GM19351 (cell line): Measurements from ENCODE around the gene DTNA.
A peak's percentile ranks its signal among the peaks of the same experiment; 100 is the strongest.

Experiments
- ATAC-seq: cut with Tn5 transposase; IDR thresholded peaks from one replicate; pipeline ENCODE4 v1.9.1; 2021; ENCODE audit warnings: mild to moderate bottlenecking, moderate library complexity; ENCODE audit not compliant: unreplicated experiment

The DTNA gene

DNA sequence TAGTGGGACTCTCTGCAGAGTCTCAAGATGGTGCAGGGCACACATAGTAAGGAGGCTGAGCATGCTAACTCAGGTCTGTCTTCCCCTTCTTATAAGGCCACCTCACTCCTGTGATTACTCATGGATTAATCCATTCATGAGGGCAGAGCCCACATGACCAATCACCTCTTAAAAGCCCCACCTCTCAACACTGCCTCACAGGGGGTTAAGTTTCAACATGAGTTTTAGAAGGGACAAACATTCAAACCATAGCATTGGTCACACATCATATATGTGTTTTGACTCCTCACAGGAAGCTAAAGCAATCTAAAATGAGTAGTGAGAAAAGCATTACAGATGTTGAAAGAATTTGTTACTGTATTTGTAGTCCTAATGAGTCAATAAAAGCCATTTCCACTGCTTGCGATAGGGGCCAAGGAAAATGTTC lies 57.5 kb downstream of the DTNA start:
- no peak for ATAC-seq

DNA sequence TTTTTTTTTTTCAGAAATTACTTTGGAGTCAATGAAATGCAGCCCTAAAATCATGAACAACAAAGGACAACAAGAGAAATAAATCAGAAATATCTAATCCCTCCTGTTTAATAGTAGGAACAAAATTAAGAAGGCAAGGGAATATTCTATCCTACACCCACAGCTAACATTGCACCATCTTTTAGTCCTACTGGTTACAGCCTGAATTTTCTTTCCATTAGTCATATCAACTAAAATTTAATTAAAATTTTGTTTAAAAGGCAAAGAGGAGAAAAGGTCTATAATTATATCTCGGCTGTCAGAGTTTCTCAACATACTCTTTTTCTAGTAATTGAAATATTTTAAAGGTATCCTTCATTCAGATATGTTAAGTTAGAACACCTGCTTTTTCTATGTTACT lies 61.9 kb downstream of the DTNA start:
- ATAC-seq, result no peak

DNA sequence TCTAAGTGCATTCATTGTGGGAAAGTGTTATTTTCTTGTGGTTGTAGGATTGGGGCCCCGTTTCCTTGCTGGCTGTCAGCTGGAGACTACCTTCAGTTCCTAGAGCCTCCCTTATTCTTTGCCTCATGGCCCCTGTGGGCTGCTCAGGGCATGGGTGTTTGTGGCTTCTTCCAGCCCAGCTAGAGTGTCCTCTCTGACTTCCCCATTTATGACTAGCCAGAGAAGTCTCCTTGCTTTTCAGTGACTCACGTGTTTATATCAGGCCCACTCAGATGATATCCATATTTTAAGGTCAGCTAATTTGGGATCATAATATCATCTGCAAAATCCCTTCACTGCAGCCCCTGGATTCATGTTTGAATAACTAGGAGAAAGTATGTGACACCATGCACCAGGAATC lies 62.8 kb downstream of the DTNA start:
- ATAC-seq, result no peak

DNA sequence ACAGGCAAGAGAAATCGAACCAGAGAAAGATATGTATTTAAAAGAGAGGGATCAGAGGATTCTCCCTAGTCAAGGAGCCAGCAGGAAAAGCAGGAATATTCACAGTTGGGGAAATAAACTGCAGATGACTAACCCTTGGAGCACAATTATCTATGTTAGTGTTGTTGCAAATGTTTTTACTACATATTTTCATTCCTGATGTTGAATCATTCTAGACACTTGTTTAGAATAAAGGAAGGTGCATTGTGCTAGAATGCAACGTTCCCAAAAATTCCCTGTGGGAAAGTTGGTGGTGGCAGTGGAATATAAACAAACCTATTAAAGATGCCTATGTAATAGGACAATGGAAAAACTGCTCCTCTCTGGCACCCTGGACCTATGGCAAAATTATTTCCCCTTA lies 63.3 kb downstream of the DTNA start:
- ATAC-seq, result no peak

DNA sequence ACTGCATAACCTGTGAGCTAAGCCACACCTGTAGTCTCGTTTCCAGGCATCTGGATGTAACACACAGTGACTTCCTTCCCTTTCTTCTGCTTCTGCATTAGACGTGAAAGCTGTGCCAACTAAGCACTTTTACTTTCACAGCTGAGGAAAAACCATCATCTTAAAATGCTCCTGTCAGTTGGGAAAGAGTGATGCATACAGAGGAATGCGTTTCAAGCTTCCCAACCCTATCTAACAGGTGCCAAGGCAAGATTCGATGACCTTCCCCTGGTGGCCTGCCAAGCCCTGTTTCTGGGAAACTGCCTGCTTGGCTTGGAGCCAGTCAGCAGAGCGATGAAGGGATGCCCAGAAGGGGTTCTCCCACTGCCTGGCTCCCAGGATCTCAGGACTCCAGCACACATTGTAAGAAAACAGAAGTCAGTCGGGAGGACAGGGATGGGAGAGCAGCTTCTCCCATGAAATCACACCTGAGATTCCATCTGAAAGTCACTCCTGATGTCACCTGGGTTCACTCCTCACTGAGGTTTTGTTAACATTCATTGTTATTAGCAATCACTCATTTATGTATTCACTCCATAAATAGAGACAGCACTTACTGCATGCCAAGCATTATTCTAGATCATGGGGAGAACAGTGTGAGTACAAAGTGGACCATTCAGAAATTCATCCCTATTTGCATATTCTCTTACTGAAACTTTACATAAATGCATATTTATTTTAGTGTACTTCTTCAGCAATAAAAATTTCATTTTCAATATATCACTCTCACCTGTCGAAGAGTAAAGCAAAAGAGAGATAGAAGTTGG lies 64.1 kb downstream of the DTNA start:
- no peak for ATAC-seq

DNA sequence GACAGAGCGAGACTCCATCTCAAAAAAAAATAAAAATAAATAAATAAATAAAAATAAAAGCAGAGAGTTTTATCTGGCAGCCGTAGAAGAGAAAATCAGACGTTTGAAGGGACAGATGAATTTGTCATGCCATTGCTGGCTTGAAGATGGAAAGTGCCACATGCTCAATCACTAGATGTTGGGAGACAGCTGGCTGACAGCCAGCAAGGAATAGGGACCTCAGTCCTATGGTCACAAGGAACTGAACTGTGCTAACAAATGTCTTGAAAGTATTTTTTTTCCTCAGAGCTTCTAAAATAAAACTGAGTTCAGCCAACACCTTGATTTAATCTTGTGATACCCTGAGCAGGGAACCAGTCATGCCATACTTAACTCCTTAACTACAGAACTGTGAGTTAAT lies 65.4 kb downstream of the DTNA start:
- no peak for ATAC-seq

DNA sequence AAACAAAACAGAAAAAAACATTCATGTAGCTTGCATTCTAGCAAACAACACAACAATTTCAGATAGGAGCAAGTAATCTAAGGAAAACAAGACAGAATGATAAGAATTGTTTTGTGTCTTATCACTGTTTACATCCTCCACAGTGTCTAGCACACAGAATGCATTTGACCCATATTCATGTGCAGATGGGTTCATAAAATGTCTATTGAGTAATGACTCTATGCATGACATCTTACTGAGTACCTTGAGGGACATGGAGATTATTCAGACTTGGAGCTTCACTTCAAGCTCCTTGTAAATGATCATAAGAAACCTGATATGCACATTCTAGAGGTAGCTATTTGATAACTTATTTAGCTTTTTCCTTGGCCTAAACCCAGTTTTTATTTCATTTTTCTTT lies 69.0 kb downstream of the DTNA start:
- ATAC-seq, result no peak

DNA sequence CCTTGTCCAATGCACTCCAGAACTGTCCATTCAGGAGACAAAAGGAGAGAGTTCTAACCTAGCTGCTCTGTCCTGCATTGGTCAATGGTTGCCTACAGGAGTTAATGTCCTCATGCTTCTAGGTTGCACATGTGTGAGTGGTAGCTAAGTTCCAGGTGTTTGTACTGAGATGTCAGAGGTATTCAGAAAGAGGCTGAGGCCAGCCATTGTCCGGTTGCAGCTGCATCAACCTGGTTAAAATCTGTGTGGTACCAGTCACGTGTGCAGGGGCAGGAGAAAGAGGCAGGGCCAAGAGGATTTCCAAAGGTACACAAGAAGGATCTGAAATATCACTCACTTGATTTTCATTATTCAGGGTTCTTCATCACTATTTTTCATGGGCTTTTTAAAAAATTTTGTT lies 70.8 kb downstream of the DTNA start:
- no peak for ATAC-seq

DNA sequence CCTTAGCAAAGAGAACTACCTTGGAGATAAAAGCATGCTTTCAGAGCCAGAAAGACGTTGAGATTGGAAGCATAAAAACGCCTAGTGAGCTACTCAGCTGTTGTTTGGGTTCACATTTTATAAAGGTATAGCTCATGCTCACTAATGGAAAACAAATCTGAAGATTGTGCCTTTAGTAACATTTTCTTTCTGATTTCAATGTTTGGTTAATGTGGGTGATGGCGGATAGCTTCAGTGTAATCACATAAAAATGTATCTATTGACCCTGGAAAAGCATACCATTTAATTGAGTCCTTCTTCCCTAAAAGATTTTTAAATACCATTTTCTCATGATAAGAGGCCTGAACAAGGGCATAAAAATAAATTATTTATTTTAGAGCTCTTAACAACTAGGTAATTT lies 73.4 kb downstream of the DTNA start:
- ATAC-seq, result no peak

DNA sequence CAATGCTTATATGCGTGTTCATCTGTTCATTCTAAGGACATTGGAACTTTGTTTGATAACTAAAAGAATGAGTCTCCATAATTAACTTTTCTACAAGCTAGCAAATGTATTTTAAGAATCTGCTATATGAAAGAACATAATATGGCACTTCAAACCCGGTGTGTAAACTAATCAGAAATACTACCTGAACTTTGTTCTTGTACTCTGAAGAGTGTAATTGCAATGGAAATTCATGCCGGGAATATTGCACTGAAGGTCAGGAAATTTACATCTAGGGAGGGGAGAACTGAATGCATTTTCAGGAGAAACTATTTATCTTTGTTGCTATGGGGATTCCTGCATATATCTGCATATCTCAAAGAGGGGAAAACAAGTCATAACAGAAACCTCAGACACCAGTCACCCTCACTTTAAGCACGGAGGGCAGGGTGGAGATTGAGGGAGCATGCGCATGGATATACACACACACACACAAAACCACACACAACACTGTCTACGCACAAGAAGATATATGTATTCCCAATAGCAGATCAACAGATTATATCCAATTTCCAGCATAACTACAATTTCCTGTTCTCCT lies 76.2 kb downstream of the DTNA start:
- no peak for ATAC-seq

DNA sequence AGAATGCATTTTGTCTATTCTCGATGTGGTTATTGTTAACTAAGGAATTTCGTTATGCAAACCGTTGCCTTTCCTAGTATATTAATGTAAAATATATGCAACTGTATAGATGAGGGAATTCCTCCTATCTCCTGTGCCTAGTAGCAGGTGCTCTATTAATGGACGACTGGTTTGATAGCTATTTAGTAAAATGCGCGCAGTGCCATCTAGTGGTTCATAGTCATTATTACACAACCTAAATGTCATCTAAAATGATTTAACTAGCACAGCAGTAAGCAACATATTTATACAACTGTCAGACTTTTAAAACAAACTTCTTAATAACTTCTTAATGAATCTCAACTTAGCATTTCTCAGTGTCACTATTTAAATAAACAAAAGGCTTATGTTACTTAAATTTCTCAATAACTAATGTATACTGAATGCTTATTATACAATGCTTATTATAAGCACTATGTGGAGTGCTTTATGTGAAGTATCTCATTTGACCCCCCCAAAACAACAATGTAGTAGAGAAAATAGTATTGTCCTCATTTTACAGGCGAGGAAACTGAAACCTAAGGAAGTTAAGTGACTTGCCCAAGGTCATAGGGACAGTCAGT lies 77.9 kb downstream of the DTNA start:
- ATAC-seq, result peak; percentile 81

DNA sequence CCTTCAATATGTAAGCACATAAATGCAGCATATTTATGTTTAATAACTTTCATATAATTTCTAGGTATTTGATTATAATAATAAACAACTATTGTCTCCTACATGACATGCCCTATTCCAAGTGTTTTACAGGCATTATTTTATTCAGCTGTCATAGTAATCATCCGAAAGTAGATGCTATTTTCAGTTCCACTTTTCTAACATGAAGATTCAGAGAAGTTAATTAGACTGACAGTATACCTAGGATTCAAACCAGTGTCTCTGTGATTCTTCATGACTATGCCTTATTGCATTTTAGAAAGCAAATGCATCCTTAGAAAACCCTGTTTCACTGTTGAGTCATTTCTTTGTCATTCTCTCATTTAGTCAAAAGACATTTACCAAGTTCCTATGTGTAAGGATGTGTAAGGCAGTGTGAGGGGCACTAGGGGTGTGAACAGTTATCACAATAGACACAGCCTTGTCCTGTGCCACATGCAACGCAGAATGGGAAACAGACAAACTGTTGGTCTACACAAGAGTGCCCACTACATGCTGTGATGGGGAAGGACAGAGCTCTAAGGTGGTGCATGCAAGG lies 79.8 kb downstream of the DTNA start:
- peak; percentile 36 for ATAC-seq

DNA sequence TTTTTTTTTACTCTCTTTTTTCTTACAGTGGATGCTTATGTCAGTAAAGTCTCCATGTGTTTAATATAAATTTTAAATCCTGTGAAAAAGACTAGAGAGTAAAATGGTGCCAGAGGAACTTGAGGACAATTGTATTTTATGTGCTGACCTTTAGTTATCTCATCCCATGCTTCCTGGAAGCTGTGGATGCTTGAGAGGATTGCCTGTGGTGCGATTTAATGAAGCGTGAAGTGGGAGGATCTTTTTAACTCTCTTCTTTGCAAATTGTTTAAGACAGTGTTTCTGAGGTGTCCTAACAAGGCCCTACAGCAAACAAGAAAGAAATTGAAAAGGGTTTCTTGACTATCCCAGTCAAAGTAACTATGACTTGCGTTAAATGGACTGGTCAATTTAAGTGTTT lies 84.2 kb downstream of the DTNA start:
- no peak for ATAC-seq

DNA sequence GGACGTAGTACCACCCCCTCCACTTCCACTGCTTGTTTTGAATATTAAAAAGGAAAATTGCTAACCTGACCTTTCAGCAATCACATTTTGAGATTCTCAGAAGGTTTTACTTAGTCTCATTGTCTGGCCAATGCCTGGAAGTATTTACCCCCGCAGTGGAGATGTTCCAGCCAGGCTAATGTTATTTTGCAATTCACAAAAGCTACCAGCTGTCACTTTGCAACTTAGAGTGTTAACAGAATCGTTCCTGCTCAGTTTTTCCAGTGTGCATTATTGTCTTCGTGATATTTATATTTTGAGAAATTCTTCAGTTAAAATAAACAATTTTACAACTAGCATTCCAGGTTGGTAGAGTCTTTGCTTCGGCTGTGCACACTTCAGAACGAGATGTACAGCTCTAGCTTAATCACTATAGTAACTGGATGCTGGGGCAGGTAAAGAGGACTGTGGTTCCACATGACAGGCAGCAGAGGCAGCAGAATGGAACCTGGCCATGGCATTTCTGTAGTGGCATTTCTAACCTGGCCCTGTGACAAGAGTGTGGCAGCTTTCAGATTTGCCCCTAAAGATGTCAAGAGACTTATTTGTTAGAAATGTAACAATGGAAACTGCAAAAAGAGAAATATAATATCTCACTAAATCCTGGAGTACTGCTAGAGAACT lies 85.1 kb downstream of the DTNA start:
- ATAC-seq, result no peak

DNA sequence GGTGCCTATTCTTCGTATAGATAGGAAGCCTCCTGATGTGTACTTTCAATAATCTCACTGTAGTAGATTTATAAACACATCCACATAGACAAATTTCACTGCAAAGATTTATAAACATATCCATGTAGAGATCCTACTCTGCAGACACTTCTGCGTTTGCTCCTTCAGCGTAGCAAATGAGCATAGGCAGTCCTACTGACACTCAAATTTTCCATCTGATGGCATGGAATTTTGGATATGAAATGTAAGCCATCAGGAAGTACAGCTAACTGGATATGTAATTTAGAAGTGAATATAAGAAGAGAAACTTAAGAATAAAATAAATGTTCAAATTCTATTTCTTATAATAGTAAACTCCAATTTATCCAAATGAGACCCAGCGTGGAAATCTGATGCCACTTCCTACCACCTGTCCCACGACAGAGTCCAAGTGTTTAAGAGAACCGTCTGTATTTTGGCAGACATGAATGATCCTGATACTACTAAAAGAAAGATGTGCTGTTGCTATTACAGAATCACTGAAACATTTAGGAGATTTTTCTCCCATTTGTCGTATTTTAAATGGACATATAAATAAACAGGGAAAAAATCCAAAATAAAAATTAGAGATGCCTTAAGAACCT lies 86.0 kb downstream of the DTNA start:
- no peak for ATAC-seq

DNA sequence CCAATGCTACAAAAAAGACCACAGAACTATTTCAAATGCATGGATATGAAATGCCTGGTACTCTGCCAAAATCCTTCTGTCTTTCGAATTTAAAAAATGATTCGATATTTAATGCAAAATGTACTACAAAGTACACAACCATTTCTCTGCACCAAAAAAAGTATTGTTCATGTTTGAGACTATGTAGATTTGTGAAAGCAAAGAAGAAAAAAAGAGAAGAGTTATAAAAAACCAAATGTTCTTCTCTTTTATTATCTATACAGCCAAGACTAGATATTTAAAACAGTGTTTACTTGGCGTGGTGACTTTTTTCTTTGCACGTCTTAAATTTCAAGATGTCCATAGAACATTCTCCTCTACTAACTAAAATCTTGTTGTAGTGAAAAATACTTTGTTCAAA lies 89.2 kb downstream of the DTNA start:
- ATAC-seq, result no peak

DNA sequence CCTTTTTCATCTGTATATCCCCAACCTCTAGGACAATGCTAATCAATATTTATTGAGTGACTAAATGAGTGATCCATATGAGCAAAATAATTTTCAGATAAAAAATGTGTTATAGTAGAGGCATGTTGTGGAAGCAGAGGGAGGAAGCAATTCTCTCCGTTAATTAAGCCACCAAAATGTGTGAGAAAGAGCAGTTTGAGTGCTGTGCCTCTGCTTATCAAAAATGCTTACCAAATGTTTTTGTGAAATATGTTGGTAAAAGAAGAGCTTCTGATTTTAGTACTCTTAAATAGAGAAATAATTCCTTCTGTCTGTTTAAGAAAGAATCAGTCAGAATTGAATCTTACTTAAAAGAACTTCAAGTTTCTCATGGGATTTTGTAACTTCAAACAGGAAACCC lies 90.3 kb downstream of the DTNA start:
- no peak for ATAC-seq

DNA sequence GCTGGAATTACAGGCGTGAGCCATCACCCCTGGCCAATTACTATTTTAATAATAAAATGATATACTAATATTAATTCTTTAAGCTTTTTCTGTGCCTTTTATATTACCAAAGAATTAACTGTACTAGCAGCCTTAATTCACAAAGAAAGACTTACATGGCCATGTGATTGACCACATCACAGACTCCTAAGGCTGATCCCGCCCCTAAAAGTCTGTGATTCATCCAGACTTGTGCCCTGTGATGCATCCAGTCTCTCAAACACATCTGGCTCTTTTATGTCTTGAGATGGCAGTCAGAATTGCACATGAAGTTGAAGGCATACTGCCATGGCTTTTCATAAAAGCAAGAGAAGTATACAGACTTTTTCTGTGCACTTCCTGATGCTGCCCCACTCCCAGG lies 91.7 kb downstream of the DTNA start:
- ATAC-seq, result no peak

DNA sequence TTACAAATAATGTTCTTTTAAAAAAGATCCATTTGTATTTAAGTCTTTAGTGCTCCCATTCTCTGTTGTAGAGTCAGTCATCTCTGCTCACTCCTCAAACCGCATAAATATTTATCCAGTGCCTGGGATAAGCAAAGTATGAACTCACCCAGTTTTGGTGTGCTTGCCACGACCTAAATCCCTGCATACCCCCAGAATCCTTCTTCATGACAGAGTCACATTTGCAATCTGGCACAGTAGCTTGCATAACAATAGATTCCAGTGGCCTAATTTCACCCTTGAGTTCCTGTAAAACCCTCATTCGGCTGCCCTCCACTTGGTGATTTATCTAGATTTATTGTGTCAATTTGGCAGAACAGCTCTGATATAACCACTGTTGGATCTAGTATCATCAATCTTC lies 92.9 kb downstream of the DTNA start:
- ATAC-seq, result no peak

DNA sequence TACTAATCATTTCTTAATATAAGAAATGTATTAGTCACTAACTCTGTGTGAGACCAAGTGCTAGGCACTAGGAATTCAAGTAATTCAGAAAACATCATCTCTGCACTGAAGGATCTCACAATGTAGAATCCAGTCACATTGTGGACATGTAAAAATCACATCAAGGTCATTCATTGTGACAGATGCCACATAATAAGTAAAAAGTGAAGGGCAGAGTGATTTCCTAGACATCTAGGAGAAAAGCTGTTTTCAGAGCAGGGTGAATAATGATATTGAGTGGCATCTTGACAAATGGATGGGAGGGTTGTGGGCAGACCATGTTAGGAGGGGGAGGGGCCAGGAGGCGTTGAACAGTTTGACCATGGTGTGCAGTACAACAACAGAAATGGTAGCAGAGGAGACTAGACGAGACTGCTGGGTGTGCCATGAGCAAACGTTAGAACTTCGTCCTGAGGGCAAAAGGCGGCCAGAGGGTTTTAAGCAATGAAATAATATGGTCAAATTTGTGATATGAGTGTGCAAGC lies 93.8 kb downstream of the DTNA start:
- ATAC-seq, result no peak
